GM21447 (cell line): Measurements from ENCODE around the gene NCEH1.

Experiments
- ATAC-seq: cut with Tn5 transposase; IDR thresholded peaks from one replicate; pipeline ENCODE4 v1.9.1; 2021; ENCODE audit not compliant: unreplicated experiment

Gene NCEH1

GRCh38 chr3:172648747-172649146 lies 62.1 kb downstream of the NCEH1 start:
- no peak for ATAC-seq

GRCh38 chr3:172647823-172648222 lies 63.0 kb downstream of the NCEH1 start:
- no peak for ATAC-seq

- ATAC-seq = no peak
Observed at GRCh38 chr3:172647080-172647479, 63.8 kb downstream of the NCEH1 start.

GRCh38 chr3:172646439-172647015 lies 64.3 kb downstream of the NCEH1 start:
- ATAC-seq = no peak

GRCh38 chr3:172644258-172644657 lies 66.6 kb downstream of the NCEH1 start:
- no peak for ATAC-seq

GRCh38 chr3:172643506-172644179 lies 67.2 kb downstream of the NCEH1 start:
- ATAC-seq = no peak

GRCh38 chr3:172641291-172641690 lies 69.6 kb downstream of the NCEH1 start:
- ATAC-seq = no peak

- ATAC-seq = no peak
Observed at GRCh38 chr3:172640751-172641150, 70.1 kb downstream of the NCEH1 start.

GRCh38 chr3:172635588-172635987 lies 75.3 kb downstream of the NCEH1 start:
- ATAC-seq = peak; percentile 99

- no peak for ATAC-seq
Observed at GRCh38 chr3:172634948-172635347, 75.9 kb downstream of the NCEH1 start.

GRCh38 chr3:172630316-172630715 lies 80.6 kb downstream of the NCEH1 start:
- no peak for ATAC-seq

GRCh38 chr3:172629470-172629869 lies 81.4 kb downstream of the NCEH1 start:
- no peak for ATAC-seq

GRCh38 chr3:172627057-172627809 lies 83.6 kb downstream of the NCEH1 start:
- ATAC-seq = no peak

GRCh38 chr3:172626021-172626640 lies 84.7 kb downstream of the NCEH1 start:
- no peak for ATAC-seq

GRCh38 chr3:172625404-172625803 lies 85.5 kb downstream of the NCEH1 start:
- no peak for ATAC-seq

GRCh38 chr3:172624999-172625398 lies 85.9 kb downstream of the NCEH1 start:
- no peak for ATAC-seq

- no peak for ATAC-seq
Observed at GRCh38 chr3:172622916-172623700, 87.8 kb downstream of the NCEH1 start.

GRCh38 chr3:172622156-172622555 lies 88.7 kb downstream of the NCEH1 start:
- no peak for ATAC-seq

GRCh38 chr3:172617976-172618375 lies 92.9 kb downstream of the NCEH1 start:
- ATAC-seq = no peak

GRCh38 chr3:172617013-172617706 lies 93.7 kb downstream of the NCEH1 start:
- ATAC-seq = no peak
